ENCODE data around the gene TNFRSF12A. TPM values are rescaled to one million over a fixed set of nuclear protein-coding genes. Genes with fewer than 3 reads are reported as not detected.
A peak's percentile ranks its signal among the peaks of the same experiment; 100 is the strongest.

TNFRSF12A gene
- total and polyA plus RNA-seq, 2 of the 13 experiments (the other 11 are each of a cell fraction or from before 2014, with no cell fraction given): 61.9 to 66.0 TPM

GRCh38 chr16:3020247-3020603 is at the start of gene TNFRSF12A (continued):
- TF ChIP-seq ZNF512B (CRISPR knock-in tag; IDR thresholded peaks at IDR 0.05; ENCODE audit: borderline replicate concordance) (no peak), MXI1 (IDR thresholded peaks at IDR 0.05; ENCODE audit: borderline replicate concordance, low read depth, low read length) (peak; percentile 60; the same call in 1 of the 3 replicates), TEF (CRISPR knock-in tag; IDR thresholded peaks at IDR 0.05) (no peak), PBX2 (CRISPR knock-in tag; IDR thresholded peaks at IDR 0.05) (no peak), ZNF672 (CRISPR knock-in tag; IDR thresholded peaks at IDR 0.05) (no peak), ATF4 (CRISPR knock-in tag; IDR thresholded peaks at IDR 0.05) (no peak), ZNF580 (CRISPR knock-in tag; IDR thresholded peaks at IDR 0.05; ENCODE audit: borderline replicate concordance, low read depth) (no peak), ZBTB4 (CRISPR knock-in tag; IDR thresholded peaks at IDR 0.05; ENCODE audit: borderline replicate concordance) (no peak), THYN1 (CRISPR knock-in tag; IDR thresholded peaks at IDR 0.05; ENCODE audit: borderline replicate concordance, low read depth) (no peak)

Data from HepG2 (cell line).